Measurements from ENCODE around the gene SLC25A1.

DNA sequence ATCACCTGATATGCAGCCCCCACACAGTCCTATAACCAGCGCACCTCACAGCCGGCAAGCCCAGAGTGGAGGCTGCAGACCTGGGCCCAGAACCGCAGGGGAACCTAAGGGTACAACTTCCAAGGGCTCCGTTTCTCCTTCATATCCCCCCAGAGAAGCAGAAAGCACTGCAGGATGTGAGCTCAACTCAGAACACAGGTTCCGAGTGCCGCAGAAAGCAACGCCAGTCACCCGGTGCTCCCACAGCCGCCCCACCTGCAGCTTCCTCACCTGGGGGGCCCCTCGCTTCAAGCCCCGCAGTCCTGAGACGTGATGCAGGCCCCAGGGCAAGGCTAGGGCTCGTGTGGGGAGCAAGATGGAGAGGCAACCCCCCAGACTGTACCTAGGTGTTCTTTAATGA is 45.0 kb downstream of the SLC25A1 start:
- TF ChIP-seq, protein P1, sequence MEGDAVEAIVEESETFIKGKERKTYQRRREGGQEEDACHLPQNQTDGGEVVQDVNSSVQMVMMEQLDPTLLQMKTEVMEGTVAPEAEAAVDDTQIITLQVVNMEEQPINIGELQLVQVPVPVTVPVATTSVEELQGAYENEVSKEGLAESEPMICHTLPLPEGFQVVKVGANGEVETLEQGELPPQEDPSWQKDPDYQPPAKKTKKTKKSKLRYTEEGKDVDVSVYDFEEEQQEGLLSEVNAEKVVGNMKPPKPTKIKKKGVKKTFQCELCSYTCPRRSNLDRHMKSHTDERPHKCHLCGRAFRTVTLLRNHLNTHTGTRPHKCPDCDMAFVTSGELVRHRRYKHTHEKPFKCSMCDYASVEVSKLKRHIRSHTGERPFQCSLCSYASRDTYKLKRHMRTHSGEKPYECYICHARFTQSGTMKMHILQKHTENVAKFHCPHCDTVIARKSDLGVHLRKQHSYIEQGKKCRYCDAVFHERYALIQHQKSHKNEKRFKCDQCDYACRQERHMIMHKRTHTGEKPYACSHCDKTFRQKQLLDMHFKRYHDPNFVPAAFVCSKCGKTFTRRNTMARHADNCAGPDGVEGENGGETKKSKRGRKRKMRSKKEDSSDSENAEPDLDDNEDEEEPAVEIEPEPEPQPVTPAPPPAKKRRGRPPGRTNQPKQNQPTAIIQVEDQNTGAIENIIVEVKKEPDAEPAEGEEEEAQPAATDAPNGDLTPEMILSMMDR (IDR thresholded peaks at IDR 0.05) = no peak
- no peak for TF ChIP-seq EZH2 (IDR thresholded peaks at IDR 0.05; ENCODE audit: borderline replicate concordance, insufficient read depth, low read depth, low read length, poor library complexity, severe bottlenecking)
